ENCODE measurements around the gene AGAP2.
"Not testable (repeated sequence)": the region's sequence is repeated elsewhere in the genome, so short reads cannot be mapped to it uniquely, and the experiment has no call there.

AGAP2 gene

GRCh38 chr12:57688931-57689330, 49.6 kb downstream of the AGAP2 start:
- FAIRE-seq, result no peak

DNA sequence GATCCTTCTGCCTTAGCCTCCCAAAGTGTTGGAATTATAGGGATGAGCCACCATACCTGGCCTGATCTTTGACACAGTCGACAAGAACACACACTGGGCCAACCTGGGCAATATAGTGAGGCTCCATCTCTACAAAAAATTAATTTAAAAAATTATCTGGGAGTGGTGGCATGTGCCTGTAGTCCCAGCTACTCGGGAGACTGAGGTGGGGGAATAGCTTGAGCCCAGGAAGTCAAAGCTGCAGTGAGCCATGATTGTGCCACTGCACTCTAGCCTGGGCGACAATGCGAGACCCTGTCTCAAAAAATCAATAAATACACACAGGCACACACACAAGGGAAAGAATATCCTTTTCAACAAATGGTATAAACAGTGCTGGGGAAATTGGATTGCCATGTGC, 50.7 kb downstream of the AGAP2 start:
- FAIRE-seq, result no peak

DNA sequence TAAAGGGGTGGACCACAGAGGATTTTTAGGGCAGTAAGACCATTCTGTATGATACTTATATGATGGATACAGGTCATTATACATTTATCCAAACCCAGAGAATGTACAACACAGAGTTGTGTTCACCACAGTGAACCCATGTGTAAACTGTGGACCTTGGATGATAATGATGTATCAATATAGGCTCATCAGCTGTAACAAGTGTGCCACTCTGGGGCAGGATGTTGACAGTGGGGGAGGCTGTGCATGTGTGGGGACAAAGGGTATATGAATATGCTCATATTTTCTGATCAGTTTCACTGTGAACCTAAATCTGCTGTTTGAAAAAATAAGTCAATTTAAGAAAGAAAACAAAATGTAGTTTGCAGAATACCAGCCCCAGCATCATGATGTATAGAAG, 58.8 kb downstream of the AGAP2 start:
- FAIRE-seq, result no peak

- not testable (repeated sequence) for FAIRE-seq
Observed at GRCh38 chr12:57677947-57678346, 60.6 kb downstream of the AGAP2 start.

DNA sequence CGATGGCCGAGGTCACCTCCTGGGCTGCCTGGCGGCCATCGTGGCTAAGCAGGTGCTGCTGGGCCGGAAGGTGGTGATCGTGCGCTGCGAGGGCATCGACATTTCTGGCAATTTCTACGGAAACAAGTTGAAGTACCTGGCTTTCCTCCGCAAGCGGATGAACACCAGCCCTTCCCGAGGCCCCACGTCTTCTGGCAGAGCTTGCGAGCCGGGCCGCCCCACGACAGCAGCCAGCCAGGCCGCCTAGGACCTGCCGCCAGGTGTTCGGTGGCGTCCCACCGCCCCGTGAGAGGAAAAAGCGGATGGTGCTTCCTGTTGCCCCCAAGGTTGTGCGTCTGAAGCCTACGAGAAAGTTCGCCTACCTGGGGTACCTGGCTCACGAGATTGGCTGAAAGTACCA, 63.9 kb downstream of the AGAP2 start:
- FAIRE-seq, result no peak

All from TTC549 (cell line).